NCI-H2081 treated with DMSO at 0.1 percent for 48 hours (cell line): ENCODE results near the gene TRIM69.
"Not testable (repeated sequence)": the region's sequence is repeated elsewhere in the genome, so short reads cannot be mapped to it uniquely, and the experiment has no call there.

Source experiments
- DNase-seq: peaks from one replicate; lab custom pipeline; 2025; lab: John Stamatoyannopoulos, UW

TRIM69 gene

DNA sequence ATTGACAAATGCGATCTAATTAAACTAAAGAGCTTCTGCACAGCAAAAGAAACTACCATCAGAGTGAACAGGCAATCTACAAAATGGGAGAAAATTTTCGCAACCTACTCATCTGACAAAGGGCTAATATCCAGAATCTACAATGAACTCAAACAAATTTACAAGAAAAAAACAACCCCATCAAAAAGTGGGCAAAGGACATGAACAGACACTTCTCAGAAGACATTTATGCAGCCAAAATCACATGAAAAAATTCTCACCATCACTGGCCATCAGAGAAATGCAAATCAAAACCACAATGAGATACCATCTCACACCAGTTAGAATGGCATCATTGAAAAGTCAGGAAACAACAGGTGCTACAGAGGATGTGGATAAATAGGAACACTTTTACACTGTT, 7.1 kb downstream of the TRIM69 start:
- not testable (repeated sequence) for DNase-seq

DNA sequence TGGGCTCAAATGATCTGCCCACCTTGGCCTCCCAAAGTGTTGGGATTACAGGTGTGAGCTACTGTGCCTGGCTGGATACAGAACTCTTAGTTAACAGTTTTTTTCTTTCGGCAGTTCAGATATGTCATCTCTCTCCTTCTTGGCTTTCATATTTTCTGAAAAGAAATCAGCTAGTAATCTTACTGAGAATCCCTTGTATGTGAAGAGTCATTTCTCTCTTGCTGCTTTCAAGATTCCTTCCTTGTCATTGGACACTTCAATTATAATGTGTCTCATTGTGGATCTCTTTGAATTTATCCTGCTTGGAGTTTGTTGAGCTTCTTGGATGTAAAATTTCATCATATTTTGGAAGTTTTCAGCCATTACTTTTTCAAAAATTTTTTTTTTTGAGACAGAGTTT, 17.0 kb downstream of the TRIM69 start:
- no peak for DNase-seq

DNA sequence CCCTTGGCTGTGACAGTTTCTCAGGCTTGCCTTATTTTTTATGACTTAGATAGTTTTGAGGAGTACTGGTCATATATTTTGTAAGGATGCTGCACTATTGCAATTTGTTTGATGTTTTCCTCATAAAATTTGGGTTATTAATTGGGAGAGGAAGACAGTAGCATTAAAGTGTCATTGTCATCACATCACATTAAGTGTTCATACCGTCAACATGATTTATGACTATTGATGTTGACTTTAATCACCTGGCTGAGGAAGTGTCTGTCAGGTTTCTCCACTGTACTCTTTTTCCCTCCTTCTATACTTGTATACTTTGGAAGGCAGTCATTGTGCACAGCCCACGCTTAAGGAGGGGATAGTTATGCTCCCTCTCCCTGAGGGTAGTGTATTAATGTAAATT, 26.9 kb downstream of the TRIM69 start:
- DNase-seq = no peak

DNA sequence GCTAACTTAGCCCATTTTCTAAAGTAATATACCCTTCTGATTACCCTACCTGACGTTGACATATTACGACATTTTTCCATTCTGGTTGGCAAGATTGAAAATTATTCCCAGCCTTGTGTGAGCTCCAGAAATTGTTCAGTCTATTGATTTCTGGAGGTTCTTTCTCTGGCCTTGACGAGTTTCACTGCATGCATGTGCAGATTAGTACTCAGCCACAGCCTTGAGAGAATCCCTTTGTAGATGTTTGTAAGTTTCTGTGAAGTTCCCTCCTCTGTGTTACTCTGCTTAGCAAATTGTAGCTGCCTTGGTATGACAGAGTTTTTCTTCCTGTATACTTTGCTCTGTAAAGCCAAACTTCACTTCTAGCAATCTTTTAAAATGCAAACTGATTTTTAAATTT, 27.5 kb downstream of the TRIM69 start:
- DNase-seq = no peak

DNA sequence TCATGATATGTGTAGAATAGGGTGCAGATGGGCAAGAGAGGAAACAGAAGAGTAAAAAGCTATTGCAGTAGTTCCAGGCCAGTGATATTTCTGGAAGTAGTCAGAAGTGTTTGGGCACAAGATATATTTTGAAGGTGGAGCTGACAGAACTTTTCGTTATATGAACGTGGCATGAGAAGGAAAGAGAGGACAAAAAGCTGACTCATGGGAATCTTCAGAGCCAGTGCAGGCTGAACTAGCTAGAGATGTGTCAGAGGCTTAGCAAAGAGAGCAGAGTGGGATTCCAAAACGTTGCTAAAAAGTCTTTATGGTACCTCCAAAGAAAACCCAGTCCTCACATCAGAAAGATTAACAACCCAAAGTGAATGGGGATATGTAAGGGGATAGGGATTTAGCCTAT, 28.7 kb downstream of the TRIM69 start:
- no peak for DNase-seq

DNA sequence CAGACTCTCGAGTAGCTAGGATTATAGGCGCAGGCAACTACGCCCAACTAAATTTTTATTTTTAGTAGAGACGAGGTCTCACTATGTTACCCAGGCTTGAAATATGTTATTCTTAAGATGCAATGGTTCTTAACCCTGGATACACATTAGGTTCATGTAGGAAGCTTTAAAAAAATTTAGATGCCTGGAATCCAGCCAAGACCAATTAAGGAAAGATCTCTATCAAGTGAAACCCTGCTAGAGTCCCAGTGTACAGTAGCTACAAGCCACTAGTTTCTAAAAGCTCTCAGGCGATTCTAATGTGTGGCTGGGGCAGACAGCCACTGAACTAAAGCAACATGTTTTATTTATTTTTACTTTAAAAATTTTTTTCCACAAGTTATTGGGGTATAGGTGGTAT, 33.2 kb downstream of the TRIM69 start:
- no peak for DNase-seq

DNA sequence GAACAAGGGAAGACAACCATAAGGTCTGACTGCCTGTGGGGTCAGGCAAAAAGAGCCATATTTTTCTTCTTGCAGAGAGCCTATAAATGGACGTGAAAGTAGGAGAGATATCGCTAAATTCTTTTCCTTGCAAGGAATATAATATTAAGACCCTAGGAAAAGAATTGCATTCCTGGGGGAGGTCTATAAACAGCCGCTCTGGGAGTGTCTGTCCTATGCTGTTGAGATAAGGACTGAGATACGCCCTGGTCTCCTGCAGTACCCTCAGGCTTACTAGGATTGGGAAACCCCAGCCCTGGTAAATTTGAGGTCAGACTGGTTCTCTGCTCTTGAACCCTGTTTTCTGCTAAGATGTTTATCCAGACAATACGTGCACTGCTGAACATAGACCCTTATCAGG, 34.4 kb downstream of the TRIM69 start:
- DNase-seq = not testable (repeated sequence)

DNA sequence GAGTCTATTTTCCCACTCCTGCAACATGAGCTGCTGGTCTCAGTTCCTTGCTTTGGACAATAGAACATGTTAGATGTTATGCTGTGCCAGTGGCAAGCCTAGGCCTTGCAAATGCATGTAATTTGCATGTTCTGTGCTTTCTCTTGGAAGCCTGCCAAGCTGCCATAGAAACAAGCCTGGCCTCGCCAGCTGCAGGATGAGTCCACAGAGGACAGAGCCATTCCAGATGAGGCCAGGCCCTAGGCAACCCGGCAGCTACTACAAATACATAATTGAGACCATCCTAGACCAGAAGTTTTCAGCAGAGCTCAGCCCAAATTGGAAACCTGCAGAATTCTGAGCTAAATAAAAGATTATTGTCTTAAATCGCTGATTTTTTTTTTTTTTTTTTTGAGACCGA, 39.6 kb downstream of the TRIM69 start:
- DNase-seq = no peak

DNA sequence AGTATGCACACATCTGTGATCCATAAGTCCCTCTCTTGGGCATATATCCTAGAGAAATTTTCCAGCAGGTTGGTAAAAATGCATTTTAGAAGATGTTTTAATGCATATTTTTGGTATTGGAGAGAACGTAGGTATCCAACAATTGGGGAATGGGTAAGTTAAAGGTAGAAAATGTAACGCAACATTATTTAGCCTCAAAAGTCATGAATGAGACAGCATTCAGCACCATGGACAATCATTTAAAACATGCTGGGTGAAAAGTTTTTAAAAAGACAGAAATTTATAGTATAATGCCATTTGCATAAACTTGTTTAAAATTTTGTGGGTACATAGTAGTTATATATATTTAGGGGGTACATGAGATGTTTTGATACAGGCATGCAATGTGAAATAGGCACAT, 43.4 kb downstream of the TRIM69 start:
- no peak for DNase-seq

DNA sequence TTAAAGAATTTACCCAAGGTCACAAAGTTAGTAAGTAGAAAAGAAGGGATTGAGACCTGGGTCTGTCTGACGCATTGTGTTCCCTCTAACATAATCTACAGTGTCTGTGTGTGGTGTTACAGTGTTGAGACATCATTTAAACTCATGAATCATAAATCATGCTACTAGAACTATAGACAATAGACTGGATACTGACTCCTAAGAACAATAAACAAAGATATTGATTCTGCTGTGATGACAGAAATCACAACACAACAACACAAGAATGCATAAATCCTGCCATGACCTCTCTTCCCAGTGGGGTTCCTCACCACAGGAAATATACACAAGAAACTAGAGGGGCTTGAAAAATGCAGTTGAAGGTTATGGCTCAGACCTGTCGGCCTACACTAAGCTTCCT, 44.3 kb downstream of the TRIM69 start:
- no peak for DNase-seq

DNA sequence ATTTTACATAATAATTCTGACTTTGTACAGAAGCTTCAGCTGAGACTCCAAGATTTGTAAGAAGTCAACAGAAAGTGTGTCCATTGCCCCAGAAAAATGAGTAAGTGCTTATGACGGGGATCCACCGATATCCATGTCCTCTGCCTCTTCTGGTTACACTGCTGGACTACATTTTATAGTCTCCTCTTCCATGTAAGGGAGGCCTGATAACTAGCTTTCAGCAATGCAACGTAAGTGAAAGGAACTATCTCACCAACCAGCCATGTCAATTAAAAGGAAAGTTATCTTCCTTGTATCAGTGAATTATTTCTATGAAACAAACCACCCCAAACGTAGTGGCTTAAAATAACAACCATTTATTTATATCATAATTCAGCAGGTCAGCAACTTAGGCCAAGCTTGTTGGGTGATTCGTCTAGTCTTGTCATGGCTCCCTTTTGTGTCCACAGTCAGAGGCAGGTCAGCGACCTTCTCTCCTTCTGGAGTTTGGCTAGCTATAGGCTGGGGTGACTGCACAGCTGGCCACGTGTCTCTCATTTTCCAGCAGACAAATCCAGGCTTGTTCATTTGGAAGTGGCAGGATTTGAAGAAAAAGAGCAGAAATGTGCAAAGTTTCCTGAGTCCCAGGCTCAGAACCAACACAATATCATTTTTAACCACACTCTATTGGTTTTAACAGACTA, 44.9 kb downstream of the TRIM69 start:
- DNase-seq = no peak

DNA sequence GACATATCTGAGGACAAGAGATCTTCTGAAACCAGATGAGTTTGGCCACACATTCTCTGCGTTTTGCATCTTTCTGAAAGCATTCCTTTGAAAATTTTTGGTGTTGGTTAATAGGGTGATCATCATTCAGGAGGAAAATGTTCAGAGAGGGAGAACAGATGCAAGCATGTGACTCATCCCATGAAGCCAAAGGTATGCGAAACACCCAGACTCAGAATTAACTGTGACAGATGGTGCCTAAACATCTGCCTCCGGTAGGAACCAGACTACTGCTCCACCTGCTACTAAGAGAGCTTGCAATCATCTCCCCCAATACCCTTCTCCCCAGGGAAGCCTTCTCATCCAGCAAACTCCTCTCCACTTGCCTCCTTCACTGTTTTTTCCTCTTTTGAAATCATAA, 46.2 kb downstream of the TRIM69 start:
- DNase-seq = no peak

DNA sequence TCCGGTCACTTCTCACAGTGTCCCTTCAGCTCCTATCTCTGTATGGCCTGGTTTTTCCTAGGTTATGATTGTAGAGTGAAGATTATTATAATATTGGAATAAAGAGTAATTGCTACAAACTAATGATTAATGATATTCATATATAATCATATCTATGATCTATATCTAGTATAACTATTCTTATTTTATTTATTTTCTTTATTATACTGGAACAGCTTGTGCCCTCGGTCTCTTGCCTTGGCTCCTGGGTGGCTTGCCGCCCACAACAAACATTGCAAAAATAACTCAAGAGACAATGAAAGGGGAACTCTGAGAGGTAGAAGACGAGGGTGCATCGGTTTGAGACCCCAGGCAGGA, 48.6 kb downstream of the TRIM69 start:
- not testable (repeated sequence) for DNase-seq

DNA sequence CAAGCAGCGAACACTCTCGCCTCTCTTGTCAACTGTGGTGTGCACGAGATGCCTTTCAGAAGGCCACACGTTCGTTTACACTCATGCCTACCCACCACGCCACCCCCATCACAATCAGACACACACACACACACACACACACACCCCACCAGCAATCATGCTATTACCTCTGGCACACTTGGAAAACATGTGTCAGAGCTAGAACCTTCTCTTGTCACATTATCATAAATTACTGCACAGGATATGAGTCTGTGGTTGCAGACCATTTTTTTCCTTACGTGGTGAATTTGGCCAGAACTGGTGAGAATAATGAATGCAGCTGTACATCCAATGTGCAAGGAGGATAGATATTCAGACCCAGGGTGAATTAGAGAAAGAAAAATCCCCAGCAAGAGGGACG, 52.4 kb downstream of the TRIM69 start:
- DNase-seq = no peak

DNA sequence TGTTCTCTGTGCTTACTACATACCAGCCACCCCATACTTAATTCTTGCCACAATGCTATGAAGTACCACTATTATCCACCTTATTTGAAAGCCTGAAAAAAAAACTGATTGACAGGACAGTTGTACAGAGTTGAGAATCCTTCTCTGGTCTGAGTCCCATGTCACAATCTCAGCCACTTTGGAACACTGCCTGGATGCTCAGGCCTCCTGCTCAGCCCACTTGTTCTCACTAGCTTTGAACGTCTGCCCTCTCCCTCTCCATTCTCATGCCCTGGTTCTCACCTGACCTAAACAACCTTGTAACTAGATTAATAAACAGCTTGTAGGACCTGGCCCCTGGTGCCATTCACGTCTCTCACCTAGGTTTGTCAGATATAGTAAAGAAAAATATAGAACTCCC, 53.9 kb downstream of the TRIM69 start:
- DNase-seq = no peak

DNA sequence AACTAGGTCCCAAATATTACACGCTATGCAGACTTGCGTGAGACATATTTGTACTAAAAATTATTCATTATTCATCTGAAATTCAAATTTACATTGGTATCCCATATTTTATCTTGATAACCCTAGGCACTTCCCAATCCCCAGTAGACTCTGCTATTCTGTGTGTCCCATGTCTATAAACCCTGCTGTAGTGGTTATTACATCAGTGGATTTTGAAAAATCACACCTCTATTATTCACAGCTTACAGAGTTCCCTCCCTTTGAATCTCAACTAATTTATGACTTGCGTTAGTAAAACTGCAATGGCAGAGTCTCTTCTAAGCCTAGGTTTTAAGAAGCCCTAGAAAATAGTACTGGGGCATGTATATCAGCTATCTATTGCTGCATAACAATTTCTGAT, 54.3 kb downstream of the TRIM69 start:
- DNase-seq = no peak

DNA sequence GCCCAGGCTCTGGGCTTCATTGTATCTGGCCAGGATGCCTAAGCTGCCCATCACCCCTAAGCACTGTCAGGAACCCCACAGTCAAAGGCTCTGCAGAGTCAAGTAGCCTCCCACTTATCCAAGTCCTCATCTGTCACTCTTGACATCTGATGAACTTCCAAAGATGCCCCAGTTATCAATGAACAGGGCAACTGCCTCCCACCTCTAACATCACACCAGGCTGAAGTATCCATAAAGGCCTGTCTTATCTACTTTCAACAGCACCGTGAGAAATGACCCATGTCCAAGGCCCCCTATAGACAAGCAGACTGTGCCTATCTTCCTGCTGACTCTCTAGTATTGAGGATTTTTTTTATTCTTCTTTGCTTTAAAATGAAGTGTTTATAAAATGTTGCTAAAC, 56.4 kb downstream of the TRIM69 start:
- DNase-seq = no peak

DNA sequence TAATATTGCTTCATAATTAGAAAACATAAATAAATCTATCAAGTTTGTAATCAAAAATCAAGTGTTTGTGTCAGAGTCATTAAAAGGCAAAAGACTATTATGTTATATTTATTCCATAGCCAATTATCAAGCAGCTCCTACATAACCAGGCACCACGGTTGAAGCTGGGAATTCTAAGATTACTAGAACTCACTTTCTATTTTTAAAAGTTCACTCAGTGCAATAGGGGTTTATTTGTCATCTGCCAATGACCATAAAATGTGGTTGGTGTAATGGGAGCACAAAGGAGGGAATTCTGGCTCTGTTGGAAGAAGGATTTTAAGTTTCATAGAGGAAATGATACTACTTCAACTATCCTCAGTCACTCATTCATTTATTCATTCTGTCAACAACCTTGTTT, 57.7 kb downstream of the TRIM69 start:
- DNase-seq = no peak

DNA sequence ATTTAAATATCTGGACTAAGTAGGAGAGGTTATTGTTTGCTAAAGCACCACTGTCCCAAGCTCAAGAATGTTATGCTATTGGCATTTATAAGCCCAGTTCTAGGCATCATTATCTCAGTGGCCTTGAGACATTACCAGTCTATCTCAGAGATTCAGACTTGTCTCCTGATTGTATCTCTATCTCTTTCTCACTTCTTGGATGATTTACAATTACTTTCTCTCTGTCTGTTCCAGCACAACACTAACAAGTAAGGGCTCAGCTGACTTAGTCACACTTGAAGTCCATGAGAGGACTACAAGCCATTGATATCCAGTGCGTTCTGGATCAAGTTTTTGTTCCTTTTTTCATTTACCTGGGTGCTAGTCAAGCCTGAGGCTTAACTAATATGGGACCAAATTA, 60.2 kb downstream of the TRIM69 start:
- DNase-seq = no peak

DNA sequence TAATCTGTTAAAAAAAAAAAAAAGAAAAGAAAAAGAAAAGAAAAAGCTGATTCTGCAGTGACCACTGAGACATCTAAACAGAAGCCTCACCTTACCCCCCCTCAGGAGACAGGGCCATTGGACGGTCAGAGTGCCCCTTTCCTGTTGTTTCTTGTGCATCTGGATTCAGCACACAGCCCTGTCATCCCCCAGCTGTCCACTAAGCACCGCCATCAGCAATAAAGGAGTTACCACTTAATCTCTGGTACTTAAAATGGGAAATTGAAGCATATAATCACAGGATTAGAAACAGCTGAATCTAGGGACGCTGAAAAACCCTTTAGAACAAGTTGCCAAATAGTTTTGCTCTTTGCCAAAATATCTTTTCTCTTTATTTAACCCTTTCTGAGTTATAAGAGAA, 62.5 kb downstream of the TRIM69 start:
- no peak for DNase-seq

DNA sequence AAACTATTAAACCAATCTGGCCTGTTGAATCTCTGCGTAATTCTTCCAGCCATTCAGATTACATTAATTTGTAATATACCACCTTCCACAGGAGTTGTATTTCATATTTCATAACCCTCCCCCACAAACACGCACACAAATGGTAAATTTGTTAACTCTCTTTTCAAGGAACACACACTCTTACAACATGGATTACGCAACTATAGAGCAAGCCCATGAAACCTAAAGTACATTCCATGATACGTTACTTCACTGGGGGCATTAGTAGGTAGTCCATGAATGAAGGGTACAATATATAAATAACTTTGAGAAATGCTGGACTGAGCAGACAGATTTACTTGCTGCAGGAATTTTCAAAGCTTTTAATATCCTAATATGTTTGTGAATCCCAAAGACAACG, 65.0 kb downstream of the TRIM69 start:
- no peak for DNase-seq

DNA sequence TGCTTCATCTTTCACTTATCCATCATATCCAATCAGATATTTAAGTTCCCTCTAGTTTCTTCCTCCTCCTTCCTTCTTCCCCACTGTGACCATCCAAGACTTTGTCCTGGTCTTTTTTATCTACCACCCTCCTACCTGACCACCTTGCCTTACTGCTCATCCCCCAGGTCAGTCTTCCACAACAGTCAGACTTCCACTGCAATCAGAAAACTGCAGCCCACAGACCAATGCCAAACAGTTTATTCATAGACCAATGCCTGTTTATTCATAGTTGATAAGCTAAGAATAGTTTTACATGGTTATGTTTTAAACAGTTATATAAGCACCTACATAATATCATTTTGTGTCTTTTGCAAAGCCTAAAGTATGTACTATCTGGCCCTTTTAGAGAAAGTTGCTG, 65.5 kb downstream of the TRIM69 start:
- DNase-seq = no peak

DNA sequence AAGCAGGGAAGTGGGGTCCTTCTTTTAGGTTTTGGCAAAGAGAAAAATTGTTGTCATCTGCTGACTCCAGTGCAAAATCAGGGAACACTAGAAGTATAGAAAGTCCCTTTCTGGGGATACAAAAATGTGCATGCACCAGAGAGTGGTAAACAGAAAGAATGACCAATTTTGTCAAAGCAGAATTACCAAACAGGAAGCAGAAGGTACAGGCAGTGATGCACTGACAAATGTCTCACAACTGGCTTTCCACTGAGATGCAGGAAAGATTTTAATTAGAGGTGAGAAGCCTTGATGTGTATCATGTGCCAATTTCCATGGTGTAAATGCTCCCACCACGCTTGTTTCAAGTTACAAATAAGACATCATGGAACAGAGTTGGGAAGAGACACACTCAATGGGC, 66.0 kb downstream of the TRIM69 start:
- no peak for DNase-seq

DNA sequence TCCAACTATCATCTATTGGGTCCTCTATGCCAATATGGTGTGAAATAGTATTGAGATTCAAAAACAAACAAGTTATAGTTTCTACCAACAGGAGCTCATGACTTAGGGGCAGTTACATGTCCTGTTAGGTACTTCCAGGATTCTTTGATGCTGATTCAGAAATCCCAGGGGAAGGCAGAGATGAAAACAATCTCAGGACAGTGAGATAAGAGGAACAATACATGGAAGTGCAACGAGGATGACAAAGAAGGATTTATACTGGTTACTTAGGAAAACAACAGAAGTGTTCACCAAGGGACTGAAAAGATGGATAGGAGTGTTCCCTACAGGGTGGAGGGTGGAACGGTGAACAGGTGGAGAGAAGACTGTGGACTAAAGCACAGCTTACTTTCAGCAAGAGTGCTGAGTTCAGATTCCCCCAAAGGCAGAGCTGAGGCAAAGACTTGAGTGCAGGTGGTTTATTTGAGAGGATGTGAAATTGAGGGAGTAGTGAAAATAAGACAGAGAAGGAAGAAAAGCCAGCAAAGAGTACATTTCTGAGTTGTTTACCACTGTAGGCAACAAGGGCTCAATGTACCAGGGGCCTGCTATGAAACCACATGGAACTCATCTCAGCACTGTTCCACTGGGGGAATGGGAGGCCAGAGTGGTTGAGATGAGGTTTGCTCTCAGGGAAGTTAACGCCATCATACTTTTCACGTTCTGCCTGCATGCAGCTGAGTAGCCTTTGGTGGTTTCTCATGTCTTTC, 68.1 kb downstream of the TRIM69 start:
- no peak for DNase-seq
